Measurements from ENCODE around the gene HMX1.

The HMX1 gene

DNA sequence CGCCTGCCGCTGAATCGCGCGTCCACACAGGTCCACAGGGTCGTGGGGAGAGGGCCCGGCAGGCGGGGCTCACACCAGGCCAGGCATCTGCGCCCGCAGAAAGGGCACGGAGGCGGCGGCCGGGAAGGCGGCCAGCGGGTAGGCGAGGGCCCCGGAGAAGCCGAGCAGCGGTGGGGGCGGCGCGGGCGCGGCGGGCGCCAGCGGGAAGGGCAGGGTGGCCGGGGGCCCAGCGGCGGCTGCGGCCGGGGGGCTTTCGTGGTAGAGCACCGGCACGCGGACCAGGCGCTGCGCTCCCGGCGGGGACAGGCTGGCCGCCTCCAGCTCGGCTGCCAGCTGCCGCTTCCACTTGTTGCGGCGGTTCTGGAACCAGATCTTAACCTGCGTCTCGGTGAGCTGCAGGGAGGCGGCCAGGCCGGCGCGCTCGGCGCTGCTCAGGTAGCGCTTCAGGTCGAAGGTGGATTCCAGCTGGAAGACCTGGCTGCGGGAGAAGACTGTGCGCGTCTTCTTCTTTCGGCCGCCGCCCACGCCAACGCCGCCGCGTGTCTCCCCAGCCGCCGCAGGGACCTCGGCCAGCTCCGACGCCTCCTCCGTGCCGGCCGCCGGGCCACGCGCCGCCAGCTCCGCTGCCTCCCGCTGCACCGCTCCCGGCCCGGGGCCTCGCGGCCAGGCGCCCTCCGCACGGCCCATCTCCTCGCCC, 3.9 kb downstream of the HMX1 start:
- DNase-seq, result no peak

DNA sequence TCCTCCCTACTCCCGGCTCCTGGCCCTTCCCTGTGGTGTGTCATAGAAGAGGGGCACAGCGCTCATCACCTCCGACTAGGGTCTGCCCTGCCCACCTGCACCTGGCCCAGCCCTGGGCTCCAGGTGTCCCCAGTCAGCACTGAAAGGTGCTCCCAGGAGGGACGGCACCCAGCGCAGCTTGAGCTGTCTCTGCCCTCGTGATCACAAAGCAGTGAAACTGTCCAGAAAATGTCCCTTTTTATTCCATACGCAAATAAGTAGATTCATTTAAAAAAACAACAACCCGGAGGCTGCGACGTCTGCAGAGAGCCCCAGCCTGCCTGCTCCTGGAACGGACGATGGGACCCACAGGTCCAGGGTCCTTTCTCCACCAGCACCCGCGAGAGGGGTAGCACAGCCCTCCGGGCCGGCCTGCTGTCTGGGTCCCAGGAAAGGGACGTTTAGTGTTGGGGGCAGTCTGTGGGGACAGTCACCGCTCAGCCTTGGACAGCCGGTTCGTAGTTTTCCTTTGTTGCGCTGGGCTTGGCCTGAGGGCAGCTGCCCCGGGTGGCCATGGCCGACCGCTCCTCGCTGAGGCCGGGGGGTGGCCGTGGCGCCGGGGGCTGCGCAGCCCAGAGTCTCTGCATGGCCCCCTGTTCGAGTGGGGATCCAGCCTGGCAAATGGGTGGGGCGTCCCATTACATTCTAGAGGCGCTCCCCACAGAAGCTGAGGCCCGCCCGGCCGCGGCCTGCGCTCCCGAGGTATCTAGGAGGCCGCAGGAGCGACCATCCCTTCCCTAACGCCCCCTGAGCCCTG, 4.6 kb downstream of the HMX1 start:
- no peak for DNase-seq

DNA sequence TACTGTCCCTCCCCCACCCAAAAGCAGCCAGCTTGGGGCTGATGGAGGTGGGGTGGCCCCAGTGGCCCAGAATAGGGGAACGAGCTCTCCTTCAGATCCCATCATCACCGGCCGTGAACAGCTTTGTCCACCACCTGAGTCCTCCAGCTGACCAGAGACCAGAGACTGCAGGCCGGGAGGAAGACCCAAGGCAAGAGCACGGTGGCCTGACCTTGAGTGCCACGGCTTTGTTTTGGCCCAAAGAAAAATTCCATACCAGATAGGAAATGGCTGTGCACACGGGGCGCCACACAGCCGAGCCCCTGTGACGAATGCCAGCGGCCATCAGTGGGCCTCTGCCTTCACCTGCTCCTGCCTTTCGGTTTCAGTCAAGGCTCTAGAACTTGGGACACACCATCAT, 5.2 kb downstream of the HMX1 start:
- DNase-seq, result no peak

DNA sequence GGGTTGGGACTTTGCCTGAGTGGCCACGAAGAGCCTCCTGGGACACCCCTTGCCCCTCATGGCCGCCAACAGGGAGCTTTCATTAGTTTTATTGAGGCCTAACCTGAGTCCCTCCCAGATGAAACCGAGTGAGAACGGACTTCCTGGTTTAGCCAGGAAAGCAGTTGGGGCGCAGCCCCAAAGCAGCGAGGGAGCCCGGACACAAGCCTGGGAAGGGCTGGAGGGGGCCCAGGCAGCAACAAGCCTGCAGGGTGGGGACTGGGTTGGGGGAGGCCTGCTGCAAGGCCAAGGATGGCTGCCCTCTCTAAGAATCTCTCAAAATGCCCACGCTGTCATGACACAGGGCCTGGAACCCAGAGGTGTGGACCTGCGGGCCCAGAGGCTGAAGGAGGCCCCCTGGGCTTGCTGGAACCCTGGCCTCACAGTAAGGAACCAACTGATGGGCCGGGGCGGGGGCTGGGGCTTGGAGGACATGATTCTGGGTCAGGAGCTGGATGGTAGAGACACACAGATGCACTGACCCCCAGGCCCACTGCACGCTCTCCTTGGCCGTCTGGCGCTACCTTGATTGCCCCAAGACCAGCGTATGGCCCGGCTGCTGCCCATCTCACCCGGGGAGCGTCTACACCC, 5.8 kb downstream of the HMX1 start:
- no peak for DNase-seq

DNA sequence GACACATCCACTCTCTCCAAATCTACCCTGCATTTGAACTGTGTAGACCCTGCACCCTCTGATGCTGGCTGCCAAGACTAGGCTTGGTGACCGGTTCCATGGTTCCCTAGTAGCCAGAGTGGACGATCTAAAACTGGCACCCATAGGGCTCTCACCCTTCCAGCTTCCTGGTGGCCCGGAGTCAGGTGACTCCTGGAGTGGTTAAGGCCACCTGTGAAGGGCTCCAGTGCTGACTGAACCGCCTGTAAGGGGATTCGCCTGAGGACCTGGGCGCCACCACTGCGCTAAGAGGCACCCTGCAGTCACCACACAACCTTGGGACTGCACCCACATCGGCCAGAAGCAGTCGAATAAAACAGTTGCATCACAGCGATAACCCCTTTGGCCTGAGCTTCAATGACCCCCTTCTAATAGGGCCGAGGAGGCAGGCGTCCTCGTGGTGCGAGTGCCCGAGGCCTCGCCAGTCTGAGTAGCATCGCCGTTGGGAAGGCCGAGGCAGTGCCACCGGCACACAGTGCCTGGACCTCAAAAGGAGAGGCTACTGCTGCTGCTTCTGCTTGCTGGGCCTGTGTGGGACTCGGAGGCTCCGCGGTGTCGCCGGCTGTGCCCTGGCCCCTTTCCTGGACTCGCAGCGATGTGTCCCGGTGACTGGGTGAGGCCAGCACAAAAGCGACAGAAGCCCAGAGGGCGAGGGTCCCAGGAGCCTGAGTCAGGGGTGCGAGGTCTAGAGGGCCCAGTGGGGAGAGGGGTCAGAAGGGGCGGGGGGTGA, 6.5 kb downstream of the HMX1 start:
- DNase-seq, result no peak

DNA sequence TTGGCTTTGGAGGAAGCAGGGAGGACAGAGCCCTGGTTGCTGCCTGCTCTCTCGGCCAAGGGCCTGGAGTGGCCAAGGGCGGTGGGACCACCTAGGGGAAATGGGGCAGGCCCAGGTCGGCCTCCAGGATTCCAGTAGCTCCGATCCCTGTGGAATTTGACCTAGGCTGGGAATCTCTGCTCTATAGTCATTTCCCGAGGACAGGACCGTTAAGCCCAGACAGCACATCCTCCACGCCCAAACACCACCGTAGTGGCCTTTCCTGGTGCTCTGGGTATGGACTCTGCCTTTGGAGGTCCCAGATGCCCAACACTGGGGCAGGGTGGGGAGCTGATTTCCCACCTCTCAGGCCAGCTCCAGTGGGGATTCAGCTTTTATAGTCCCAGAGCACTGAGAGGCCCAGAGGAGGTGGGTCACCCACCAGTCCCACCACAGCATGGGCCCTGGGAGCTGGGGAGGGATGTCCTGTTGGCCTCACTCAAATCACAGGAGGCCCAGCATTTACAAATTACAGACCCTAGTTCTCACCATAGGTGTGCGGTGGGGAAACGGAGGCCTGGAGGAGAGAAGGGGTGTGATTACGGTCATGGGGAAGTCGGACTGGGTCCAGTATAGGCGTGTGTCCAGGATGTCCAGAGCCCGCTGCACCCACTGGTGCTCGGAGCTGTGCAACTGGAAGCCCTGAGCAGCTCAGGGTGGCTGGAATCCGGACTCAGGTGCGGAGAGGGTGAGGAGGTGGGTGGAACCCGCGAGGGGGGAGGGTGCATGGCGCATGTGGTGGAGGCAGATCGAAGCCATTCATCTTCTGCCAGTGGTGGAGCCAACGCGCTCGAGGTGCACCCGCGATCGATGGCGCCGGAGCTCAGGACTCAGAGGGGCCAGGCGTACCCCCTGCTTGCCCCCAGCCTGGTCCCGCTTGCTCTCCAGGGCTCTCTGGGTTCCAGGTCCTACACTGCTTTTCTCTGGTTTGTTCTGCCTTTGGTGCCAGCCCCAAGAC, 7.7 kb downstream of the HMX1 start:
- DNase-seq, result no peak

DNA sequence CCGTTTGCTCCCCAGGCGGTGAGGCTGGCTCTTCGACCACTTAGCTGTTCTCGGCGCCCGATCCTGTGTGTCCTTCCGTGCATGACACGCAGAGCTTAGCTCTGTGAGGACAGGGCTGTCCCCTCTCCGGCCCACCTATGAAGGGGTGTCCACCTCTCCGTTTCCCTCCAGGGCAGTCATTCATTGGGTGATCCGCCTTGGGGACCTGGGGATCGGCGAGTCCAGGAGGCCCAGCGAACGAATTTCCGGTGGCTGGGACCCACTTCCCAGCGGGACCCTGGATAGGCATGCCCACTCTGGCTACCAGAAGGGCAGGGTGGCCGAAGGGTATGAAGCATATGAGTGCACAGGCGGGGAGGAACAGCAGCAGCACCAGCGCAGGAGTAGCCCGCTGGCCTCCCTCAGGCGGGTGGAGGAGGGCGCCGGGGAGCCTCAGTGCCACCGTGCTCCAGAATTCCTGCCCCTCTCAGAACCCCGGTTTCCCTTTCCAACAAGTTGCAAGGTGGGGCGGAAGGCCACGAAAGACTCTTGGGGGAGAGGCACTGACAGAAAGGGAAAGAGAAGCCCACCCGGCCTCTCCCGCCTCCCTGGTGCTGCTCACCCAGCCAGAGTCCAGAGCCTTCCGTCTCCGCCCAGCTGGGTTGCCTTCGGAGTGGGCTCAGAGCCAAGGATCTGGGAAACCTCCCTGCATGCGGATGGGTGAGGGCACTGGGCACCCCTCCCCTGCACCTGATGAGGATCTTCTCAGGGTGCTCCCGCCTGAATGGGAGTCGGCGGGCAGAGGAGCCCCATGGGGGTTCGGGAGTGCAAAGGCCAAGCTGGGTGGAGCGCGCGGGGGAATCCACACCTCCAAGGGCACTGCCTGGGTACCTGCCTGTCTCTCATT, 8.6 kb downstream of the HMX1 start:
- DNase-seq, result no peak

DNA sequence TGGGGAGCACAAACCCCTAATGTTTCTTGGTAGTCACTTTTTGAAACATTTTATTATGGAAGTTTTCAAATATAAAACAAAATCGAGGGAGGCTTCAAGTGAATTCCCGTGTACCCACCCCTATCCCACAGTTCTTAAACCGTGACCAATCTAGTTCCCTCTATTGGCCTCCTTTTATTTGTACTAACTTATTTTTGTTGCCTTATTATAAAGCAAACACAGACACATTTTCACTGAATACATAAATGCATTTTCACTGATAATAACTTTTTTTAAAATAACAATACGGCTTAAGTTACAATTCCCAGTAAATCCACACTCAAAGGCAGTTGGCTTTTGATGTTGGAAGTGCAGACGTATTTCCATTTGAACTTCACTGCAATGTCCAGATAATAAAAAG, 9.3 kb downstream of the HMX1 start:
- DNase-seq, result no peak

DNA sequence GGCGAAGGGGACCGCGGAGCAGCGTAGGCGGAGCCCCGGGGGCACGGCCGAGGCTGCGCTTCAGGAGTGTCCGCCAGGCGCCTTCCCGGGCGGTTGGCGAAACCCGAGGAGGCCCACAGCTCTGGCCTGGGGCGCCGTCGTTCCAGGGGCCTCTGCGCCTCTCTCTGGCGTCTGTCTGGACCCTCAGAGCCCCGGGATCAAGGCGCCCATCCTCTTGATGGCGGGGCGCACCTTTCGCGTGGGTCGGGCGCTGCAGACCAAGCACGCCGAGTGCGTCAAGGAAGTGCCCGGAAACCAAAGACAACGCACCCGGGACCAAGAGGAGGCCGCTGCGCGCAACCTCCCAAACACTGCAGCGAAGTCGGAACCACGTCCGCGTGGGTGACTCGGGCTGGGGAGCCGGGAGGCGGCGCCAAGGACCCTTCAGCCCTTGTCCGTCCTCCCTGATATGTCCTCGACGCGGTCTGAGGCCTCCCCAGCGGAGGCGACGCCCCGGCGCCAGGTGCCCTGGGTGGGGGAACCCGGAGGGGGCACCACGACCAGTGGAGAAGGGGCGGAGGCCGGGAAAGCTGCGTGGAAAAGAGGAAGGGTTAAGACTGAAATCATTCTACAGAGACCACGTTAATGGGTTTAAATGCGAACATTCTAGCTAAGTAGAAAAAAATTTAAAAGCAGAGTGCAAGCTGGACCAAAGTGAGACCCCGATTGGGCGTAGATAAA, 9.9 kb downstream of the HMX1 start:
- no peak for DNase-seq

DNA sequence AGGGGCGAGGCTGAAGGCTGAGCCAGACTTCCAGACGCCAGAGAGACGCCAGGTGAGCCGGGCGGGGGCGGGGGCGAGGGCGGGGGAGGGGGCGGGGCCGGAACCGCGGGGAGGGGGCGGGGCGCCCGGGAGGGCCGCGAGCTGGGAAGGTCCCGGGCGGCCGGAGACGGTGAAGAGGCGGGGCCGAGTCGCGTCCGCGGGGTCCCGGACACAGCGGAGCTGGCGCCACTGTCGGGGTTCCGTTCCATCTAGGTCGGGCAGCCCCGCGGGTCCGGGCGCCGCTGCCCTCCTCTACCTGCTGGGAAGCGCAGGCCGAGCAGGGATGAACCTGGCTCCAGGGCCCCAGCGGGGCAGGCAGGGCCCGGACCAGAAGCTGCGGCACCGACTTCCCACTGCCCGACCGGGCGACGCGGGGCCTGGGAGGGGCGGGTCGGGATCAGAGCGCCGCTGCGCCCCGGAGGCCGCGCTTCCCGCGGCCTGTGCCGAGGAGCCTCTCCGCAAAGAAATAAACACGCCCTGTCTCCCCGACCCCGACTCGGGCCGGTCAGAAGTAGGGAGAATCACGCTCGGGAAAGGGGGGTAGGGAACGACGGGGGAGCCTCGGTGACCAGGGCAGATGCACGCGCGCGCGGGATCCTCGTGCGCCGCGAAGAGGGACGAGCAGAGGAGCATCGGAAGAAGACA, 10.6 kb downstream of the HMX1 start:
- DNase-seq, result no peak

DNA sequence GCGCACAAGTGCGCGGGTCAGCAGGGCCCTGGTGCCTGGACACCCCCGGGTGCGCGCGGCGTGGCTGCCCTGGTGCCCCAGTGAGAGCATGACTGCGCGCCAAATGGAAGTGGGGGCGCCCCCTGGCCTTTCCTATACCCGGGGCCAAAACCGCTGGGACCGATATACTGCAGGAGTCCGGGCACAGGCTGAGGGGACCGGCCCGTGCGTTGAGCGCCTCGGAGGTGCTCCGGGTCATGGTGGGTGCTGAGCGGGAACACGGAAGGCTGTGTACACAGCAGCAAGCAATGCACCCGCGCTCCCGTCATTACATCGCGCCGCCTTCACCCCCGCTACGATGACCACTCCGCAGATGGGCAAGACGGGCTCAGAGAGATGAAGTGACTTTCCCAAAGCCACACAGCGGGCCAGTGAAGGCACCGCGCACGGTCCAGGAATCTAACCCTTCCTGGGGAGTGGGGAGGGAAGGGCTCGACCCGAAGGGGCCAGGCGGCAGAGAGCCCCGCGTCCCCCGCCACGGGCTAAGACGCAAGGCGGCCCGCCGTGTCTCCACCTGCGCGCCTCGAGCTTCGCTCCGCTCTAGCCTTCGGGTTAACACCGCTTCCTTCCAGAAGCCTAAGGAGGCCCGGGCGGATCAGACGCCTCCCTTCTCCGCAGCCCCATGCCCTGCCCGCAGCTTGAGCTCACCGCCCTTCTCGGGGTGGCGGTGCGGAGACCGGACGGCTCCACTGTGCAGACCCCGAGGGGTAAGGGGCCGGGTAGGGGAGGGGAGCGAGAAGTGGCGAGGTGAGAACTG, 11.3 kb downstream of the HMX1 start:
- no peak for DNase-seq

DNA sequence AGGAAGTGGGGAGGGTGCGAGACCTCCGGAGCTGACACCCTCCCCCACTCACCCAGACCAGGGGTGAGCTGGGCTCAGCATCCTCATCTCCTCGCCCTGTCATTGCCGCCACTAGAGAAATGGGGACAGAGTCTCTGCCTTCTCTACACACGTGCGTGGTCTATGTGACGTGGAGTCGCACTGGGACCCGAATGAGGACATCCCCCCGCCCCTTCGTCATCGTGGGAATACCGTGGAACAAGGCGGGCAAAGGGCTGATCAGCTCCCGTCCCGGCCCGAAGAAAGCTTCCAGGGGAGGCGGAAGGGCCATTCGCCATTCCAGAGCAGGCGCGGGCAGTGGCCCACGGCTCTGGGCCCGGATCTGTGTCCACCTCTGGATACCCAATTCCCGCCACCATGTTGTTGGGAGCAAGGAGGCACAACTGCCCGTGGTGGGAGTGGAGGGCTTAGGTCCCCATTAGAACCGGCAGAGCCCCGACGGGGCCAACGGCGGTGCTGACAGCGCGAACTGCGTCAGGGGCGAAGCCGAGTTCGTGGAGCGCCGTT, 12.0 kb downstream of the HMX1 start:
- DNase-seq, result no peak

DNA sequence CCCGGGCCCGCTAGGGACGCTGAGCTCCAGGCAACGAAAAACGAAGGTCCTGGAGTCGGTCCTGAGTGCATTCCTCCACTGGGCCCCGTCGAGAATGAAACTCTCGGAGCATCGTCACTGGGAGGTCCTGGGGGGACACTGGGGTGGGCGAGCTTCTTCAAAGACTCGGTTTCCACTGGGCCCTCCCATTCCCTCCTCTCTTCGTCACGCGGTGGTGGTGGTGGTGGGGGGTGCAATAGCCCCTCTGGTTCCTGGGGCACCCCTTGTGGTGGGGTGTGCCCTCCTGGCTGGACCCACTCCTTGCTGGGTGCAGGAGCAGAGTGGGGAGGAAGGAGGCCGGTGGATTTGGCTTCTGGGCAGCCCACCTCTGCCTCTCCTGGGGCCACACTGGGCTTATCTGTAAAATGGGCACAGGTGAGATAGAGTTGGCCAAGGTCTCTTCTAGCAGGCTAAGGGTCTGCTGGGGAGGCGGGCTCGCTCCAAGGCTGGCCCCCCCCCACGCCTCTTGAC, 12.9 kb downstream of the HMX1 start:
- DNase-seq, result no peak

DNA sequence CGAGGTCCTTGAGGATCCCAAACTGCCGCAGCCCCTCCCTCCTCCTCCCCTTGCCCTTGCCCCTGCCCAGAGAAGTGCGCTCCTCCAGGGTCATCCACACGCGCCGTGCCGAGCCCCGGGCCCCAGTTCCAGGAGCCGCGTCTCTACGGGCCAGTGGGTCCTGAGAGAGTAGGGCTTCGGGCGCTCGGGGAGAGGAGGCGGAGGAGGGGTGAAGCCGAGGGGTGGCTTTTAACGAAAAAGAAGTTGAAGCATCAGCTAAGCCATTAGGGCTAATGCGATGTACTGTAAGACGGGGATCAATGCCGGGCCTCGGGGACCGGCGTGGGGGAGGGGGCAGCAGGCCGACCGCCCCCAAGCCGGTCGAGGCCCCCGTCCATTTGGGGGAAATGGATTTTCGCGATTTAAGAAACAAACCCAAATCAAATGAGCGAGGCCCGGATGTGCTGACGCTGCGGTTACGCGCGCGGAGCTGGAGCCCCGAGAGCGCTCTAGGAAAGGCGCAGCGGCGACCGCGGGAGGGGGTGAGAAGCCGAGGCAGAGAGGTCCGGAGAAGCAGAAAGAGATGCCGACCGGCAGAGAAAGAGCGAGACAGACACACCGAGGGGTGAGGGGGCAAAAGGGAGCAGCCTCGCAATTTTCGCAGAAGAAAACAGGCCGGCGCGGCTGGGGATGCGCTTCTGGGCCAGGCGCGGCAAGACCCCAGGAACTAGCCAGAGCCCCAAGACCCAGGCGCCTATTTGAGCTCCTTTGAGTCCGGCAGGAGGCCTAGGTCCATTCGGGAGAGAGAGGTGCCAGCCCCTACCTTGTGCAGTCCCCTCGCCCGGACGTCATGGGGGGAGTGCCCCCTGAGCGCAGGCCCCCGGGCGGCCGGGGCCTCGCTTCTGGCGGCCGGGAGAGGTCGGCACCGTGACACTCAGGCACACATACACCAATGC, 13.6 kb downstream of the HMX1 start:
- DNase-seq, result no peak

DNA sequence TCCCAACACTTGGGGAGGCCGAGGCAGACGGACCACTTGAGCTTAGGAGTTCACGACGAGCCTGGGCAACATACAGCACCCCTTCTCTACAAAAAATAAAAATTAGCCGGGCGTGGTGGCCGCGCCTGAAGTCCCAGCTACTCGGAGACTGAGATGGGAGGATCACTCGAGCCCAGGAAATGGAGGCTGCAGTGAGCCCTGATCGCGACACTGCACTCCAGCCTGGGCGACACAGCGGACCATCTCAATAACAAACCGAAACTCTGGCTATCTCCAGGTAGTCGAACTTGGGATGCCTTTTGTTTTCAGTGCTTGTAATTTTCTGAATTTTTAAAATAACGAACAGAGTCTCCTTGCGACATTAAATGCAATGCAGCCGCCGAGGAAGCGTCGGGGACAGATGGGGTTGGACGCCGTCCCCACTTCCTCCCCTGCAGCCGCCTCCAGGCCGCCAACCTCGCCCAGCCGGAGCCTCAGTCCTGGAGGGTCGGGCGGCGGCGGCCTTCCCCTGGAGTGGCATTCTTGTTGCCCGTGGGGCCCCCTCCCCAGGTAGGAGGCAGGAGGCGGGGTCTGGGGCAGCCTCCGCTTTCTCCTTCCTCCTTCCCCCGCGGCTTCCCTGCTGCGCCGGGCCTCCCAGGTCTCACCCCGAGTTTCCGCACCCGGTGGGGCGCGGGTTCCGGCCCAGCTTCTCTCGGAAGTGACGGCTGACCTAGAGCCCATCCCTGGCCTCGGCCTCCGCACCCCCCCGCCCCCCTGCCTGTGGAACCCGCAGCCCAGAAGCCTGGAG, 14.6 kb downstream of the HMX1 start:
- no peak for DNase-seq

DNA sequence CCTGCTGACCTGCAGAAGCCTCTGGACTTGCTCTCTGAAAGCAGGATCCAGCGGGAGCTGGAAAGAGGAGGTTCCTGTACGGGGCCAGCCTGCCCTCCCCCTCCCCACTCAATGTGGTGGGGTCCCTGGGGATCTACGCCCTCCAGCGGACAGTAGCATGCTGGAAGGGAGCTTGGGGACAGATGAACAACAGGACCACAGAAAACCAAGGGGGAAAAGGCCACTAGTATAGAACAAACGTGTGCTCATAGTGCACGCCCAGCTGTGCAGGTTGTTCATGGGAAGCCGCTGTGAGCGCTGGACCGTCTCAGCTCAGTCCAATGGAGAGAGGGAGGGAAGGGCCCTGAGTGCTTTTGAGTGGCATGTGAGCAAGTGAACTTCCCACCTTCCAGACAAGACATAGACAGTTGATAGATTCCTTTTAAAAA, 15.8 kb downstream of the HMX1 start:
- no peak for DNase-seq
